Progenitor cell of endocrine pancreas (in vitro differentiated cells): ENCODE data around the gene TUBB8B. TPM values are rescaled to one million over a fixed set of nuclear protein-coding genes. Genes with fewer than 3 reads are reported as not detected.
"Not testable (repeated sequence)": the region's sequence is repeated elsewhere in the genome, so short reads cannot be mapped to it uniquely, and the experiment has no call there.

ENCODE experiments used
- DNase-seq: peaks from one replicate; pipeline ENCODE4 v3.0.0; 2021; ENCODE audit warnings: low spot score; ENCODE audit not compliant: unreplicated experiment
- H3K27ac Mint-ChIP-seq: 2 replicates; pipeline ENCODE4 v1.8.0; 2021; ENCODE audit warnings: mild to moderate bottlenecking, moderate library complexity, mixed read lengths
- H3K27me3 Mint-ChIP-seq: 2 replicates; pipeline ENCODE4 v1.8.0; 2021; ENCODE audit warnings: mixed read lengths
- H3K36me3 Mint-ChIP-seq: 2 replicates; pipeline ENCODE4 v1.8.0; 2022; ENCODE audit warnings: mixed read lengths; ENCODE audit not compliant: insufficient read depth
- H3K4me1 Mint-ChIP-seq: 2 replicates; pipeline ENCODE4 v1.8.0; 2021; ENCODE audit warnings: low read depth, mixed read lengths
- H3K4me3 Mint-ChIP-seq: 2 replicates; pipeline ENCODE4 v1.8.0; 2021; ENCODE audit warnings: low read depth, mild to moderate bottlenecking, moderate library complexity, mixed read lengths
- H3K9me3 Mint-ChIP-seq: 2 replicates; pipeline ENCODE4 v1.8.0; 2021; ENCODE audit warnings: low read depth, mixed read lengths
- total RNA-seq: library from RNA; stranded (reverse); gene quantifications from 2 replicates; pipeline ENCODE4 v1.2.1, GENCODE V29; 2021

The TUBB8B gene
- total RNA-seq, 1 donor from 2014 or later, result 0.93 TPM

GRCh38 chr18:82626-83209 is 33.3 kb upstream of the TUBB8B start:
- not testable (repeated sequence) for H3K27ac Mint-ChIP-seq, H3K27me3 Mint-ChIP-seq, DNase-seq, H3K36me3 Mint-ChIP-seq, H3K4me3 Mint-ChIP-seq, H3K4me1 Mint-ChIP-seq
- H3K9me3 Mint-ChIP-seq, result peaks cover 23% of the 10 kb centered on the region

- not testable (repeated sequence) for H3K4me3 Mint-ChIP-seq, H3K4me1 Mint-ChIP-seq, H3K36me3 Mint-ChIP-seq, DNase-seq, H3K27me3 Mint-ChIP-seq
- H3K27ac Mint-ChIP-seq, result peak overlapping the region; percentile 31
- H3K9me3 Mint-ChIP-seq, result peaks cover 23% of the 10 kb centered on the region
These were observed 31.5 kb upstream of the TUBB8B start for GRCh38 chr18:80881-81280.

DNA sequence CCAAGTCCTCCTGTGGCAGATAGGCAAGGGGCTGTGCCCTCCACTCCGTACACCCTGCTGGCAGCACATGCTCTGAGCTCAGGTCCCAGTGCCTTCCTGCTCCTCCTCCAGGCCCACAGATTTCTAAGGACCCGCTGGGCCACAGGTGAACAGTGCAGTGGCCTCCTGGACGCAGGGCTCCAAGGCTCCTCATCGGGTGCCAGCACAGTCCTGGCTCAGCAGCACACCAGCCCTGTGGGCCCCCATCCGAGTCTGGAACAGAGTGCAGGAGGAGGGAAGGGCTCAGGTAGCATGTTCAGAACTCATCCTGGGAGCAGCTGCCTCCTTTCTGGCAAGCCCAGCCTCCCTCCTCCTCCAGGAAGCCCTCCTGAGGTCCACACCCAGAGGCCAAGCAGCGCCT is 30.8 kb upstream of the TUBB8B start:
- not testable (repeated sequence) for H3K36me3 Mint-ChIP-seq, DNase-seq, H3K4me1 Mint-ChIP-seq, H3K4me3 Mint-ChIP-seq, H3K27me3 Mint-ChIP-seq, H3K27ac Mint-ChIP-seq
- H3K9me3 Mint-ChIP-seq, result peaks cover 22% of the 10 kb centered on the region

DNA sequence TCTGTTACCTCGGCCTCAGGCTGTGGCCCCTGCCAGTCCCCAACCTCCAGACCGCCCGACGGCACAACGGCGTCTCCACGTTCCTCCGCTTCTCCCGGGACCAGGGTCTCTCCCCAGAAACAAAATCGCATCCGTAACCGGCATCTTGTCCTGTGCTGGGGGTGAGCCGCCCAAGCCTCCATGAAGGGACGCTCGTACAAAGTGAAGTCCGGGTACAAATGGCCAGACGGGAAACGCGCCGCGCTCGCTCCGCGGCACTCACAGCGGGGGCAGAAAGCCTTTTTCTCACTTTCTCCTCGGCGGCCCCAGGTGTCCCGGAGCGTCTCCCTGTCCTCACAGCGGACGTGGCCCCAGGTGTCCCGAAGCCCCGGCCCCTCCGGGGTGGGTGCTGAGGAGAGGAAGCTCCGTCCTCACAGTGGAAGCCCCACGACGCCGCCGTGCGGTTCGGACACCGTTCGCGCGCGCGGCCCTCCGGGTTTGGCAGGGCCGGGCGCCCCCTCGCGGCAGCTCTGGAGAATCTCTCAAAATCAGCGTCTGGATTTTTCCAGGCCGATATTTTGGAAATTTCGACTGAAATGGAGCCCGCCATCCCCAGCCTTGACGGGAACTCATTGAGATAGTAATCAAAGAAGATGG is 26.2 kb upstream of the TUBB8B start:
- DNase-seq, H3K27ac Mint-ChIP-seq, H3K4me1 Mint-ChIP-seq, H3K27me3 Mint-ChIP-seq, H3K36me3 Mint-ChIP-seq, H3K4me3 Mint-ChIP-seq, H3K9me3 Mint-ChIP-seq: not testable (repeated sequence)

GRCh38 chr18:73181-73777 is 23.9 kb upstream of the TUBB8B start:
- not testable (repeated sequence) for DNase-seq, H3K27ac Mint-ChIP-seq, H3K36me3 Mint-ChIP-seq, H3K4me1 Mint-ChIP-seq, H3K9me3 Mint-ChIP-seq, H3K4me3 Mint-ChIP-seq, H3K27me3 Mint-ChIP-seq

DNA sequence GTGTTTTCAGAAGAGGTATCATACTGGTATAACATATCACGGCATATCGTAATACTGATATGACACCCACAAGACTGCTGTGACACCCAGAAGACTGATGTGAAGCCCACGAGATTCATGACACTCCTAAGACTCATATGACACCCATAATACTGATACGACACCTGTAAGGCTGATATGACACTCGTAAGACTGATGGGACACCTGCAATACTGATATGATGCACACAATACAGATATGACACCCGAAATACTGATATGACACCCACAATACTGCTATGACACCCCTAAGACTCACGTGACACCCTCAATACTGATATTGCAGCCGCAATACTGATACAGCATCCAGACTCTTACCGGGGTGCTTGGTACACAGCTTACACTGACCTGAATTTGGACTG is 18.3 kb upstream of the TUBB8B start:
- H3K9me3 Mint-ChIP-seq, result peaks cover 24% of the 10 kb centered on the region
- not testable (repeated sequence) for DNase-seq, H3K27me3 Mint-ChIP-seq, H3K36me3 Mint-ChIP-seq, H3K4me3 Mint-ChIP-seq, H3K4me1 Mint-ChIP-seq, H3K27ac Mint-ChIP-seq

GRCh38 chr18:64279-64678 is 14.9 kb upstream of the TUBB8B start:
- H3K27me3 Mint-ChIP-seq, H3K27ac Mint-ChIP-seq, H3K4me3 Mint-ChIP-seq, H3K36me3 Mint-ChIP-seq, DNase-seq, H3K4me1 Mint-ChIP-seq: not testable (repeated sequence)
- peaks cover 31% of the 10 kb centered on the region for H3K9me3 Mint-ChIP-seq

- H3K27ac Mint-ChIP-seq, H3K27me3 Mint-ChIP-seq, H3K4me1 Mint-ChIP-seq, DNase-seq, H3K36me3 Mint-ChIP-seq, H3K4me3 Mint-ChIP-seq: not testable (repeated sequence)
- peaks cover 31% of the 10 kb centered on the region for H3K9me3 Mint-ChIP-seq
These were observed 14.2 kb upstream of the TUBB8B start for GRCh38 chr18:63656-64055.

GRCh38 chr18:54388-54787 is 5.0 kb upstream of the TUBB8B start:
- not testable (repeated sequence) for H3K27me3 Mint-ChIP-seq

GRCh38 chr18:48696-49095 is 719 bp downstream of the TUBB8B start:
- H3K4me3 Mint-ChIP-seq, H3K9me3 Mint-ChIP-seq, H3K27ac Mint-ChIP-seq, DNase-seq, H3K36me3 Mint-ChIP-seq, H3K27me3 Mint-ChIP-seq, H3K4me1 Mint-ChIP-seq: not testable (repeated sequence)

More at GRCh38 chr18:54388-54787, 5.0 kb upstream of the TUBB8B start:
- not testable (repeated sequence) for H3K36me3 Mint-ChIP-seq, H3K9me3 Mint-ChIP-seq, DNase-seq, H3K4me3 Mint-ChIP-seq, H3K27ac Mint-ChIP-seq, H3K4me1 Mint-ChIP-seq

DNA sequence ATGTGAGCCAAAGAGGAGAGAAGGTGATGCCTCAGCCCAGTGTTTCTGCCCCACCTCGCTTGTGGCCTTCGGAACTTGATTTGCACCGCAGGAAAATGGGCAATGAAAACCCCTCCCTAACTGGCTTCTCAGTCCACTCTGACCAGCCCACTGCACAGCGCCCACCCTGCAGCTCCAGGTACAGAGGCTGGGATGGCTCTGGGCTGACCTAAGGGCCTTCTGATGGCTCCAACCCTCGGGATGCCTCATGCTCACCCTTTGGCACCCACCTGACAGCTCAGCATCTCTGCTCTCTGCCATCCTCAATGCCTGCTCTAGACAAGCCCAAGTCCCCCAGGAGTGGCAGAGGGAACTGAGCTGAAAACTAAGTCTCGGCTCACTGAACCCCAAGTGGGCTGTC is 36.2 kb downstream of the TUBB8B start:
- H3K9me3 Mint-ChIP-seq, H3K27me3 Mint-ChIP-seq, DNase-seq, H3K4me1 Mint-ChIP-seq, H3K36me3 Mint-ChIP-seq, H3K4me3 Mint-ChIP-seq, H3K27ac Mint-ChIP-seq: not testable (repeated sequence)

- H3K4me1 Mint-ChIP-seq, H3K27me3 Mint-ChIP-seq, H3K27ac Mint-ChIP-seq, H3K9me3 Mint-ChIP-seq, H3K36me3 Mint-ChIP-seq, DNase-seq, H3K4me3 Mint-ChIP-seq: not testable (repeated sequence)
These were observed 36.6 kb downstream of the TUBB8B start for GRCh38 chr18:12773-13172.

- not testable (repeated sequence) for H3K36me3 Mint-ChIP-seq, H3K27me3 Mint-ChIP-seq, H3K27ac Mint-ChIP-seq, H3K4me3 Mint-ChIP-seq, H3K9me3 Mint-ChIP-seq, H3K4me1 Mint-ChIP-seq, DNase-seq
These were observed 37.8 kb downstream of the TUBB8B start for GRCh38 chr18:11383-12274.
